IPS-18a (cell line): ENCODE results near the gene PHLDA3.
"Not testable (repeated sequence)": the region's sequence is repeated elsewhere in the genome, so short reads cannot be mapped to it uniquely, and the experiment has no call there.

Experiments
- H3K27ac ChIP-seq: one replicate; pipeline ENCODE4 v1.5.1; 2013; ENCODE audit warnings: low read length
- H3K27me3 ChIP-seq: one replicate; pipeline ENCODE4 v1.6.1; 2013; ENCODE audit warnings: mild to moderate bottlenecking, low read length; ENCODE audit not compliant: control insufficient read depth, insufficient read depth
- H3K36me3 ChIP-seq: one replicate; pipeline ENCODE4 v1.6.1; 2013; ENCODE audit warnings: low read depth, low read length; ENCODE audit not compliant: control insufficient read depth
- H3K4me1 ChIP-seq: one replicate; pipeline ENCODE4 v1.6.1; 2013; ENCODE audit warnings: low read depth, low read length; ENCODE audit not compliant: control insufficient read depth
- H3K4me3 ChIP-seq: one replicate; pipeline ENCODE4 v1.5.1; 2013; ENCODE audit warnings: low read length
- H3K9ac ChIP-seq: one replicate; pipeline ENCODE4 v1.6.1; 2013; ENCODE audit warnings: mild to moderate bottlenecking, low read length, moderate library complexity
- H3K9me3 ChIP-seq: one replicate; pipeline ENCODE4 v1.6.1; 2013; ENCODE audit warnings: low read depth, low read length; ENCODE audit not compliant: control insufficient read depth

Gene PHLDA3

GRCh38 chr1:201481761-201482493 is 12.9 kb upstream of the PHLDA3 start:
- Histone ChIP-seq H3K9me3 (no peaks in the 10 kb centered on the region), H3K27me3 (peaks cover 19% of the 10 kb centered on the region), H3K27ac (no peak overlapping the region), H3K4me1 (peaks cover 6% of the 10 kb centered on the region), H3K4me3 (peak overlapping the region; percentile 66), H3K9ac (no peak overlapping the region), H3K36me3 (no peaks in the 10 kb centered on the region)

- Histone ChIP-seq H3K36me3 (no peaks in the 10 kb centered on the region), H3K4me3 (peak overlapping the region; percentile 66), H3K27ac (no peak overlapping the region), H3K4me1 (peaks cover 6% of the 10 kb centered on the region), H3K27me3 (peaks cover 19% of the 10 kb centered on the region), H3K9ac (no peak overlapping the region), H3K9me3 (no peaks in the 10 kb centered on the region)
Measured at GRCh38 chr1:201481004-201481380, 12.0 kb upstream of the PHLDA3 start.

DNA sequence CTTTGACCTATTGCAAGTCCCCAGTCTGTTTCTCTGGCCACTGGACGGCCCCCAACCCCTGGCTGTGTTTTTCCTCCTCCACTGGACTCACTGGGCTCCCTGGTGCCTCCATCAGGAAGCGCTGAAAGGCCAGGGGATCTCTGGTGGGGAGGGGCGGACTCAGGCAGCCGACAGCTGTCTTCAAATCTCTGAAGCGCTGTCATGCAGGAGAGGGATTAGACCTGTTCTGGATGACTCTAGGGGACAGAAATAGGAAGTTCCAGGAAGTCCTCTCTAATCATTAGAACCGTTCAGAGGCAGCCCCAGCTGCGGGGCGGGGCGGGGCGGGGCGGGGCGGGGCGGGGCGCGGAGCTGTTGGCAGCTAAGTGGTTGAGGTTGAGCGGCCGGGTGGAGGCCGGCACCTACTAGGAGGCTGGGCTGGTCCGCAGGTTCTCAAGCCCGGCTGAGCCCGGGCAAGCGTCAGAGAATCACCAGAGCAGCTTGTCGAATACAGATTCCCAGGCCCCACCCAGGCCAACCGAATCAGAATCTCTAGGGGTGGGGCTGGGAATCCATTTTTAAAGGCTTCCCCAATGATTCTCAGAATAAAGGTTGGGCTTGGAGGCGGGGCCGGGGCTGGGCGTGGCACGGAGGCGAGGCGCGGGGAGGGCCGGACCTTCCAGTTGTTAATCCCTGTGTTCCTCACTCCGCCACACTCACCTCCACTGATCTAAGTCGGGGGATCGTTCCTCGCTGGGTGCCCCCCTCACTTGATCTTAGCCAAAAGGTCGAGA is 11.4 kb upstream of the PHLDA3 start:
- peaks cover 6% of the 10 kb centered on the region for H3K4me1 ChIP-seq
- H3K9me3 ChIP-seq: no peaks in the 10 kb centered on the region
- no peaks in the 10 kb centered on the region for H3K36me3 ChIP-seq
- H3K4me3 ChIP-seq: peak overlapping the region; percentile 66
- peaks cover 19% of the 10 kb centered on the region for H3K27me3 ChIP-seq
- H3K27ac ChIP-seq: no peak overlapping the region
- no peak overlapping the region for H3K9ac ChIP-seq

DNA sequence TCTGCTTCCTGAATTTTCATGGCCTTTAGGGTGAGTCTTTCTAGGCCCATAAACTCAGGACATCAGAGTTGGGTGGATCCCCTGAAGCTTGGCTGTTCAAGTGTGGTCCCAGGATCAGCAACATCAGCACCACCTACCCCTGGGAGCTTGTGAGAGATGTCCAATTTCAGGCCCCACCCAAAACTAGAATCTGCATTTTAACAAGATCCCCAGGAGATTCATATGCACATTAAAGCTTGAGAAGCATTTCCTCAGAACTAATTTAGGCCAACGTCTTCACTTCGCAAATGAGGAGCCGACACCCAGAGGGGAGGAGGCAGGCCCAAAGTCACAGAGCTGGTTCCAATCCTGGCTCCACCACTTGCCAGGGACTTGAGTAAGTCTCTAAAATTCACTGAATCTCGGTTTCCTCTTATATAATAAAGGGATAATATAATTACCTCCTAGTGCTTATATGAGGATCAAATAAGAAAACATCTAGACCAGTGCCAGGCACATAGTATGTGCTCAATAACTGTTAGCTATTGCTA is 10.3 kb upstream of the PHLDA3 start:
- Histone ChIP-seq H3K4me3 (no peak overlapping the region), H3K4me1 (peaks cover 6% of the 10 kb centered on the region), H3K27ac (no peak overlapping the region)

DNA sequence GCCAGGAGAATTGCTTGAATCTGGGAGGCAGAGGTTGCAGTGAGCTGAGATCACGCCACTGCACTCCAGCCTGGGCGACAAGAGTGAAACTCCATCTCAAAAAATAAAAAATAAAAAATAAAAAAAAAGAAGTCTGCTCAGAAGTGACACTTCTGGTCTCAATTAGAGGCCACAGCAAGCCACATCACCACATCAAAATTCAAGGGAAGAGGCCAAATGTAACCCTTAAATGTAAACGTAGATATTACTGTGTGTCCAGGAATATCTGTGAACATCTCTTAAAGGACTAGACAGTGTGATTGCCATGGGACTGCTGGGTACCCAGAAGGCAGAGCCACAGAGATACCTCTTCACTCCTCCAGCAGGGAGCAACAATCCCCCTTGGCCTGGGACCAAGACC is 9.7 kb upstream of the PHLDA3 start:
- not testable (repeated sequence) for H3K4me3 ChIP-seq, H3K36me3 ChIP-seq, H3K4me1 ChIP-seq, H3K9ac ChIP-seq, H3K9me3 ChIP-seq, H3K27ac ChIP-seq
- H3K27me3 ChIP-seq: peaks cover 19% of the 10 kb centered on the region

More for the DNA sequence above, 10.3 kb upstream of the PHLDA3 start:
- no peaks in the 10 kb centered on the region for H3K36me3 ChIP-seq
- no peaks in the 10 kb centered on the region for H3K9me3 ChIP-seq
- H3K9ac ChIP-seq: no peak overlapping the region
- H3K27me3 ChIP-seq: peaks cover 19% of the 10 kb centered on the region

DNA sequence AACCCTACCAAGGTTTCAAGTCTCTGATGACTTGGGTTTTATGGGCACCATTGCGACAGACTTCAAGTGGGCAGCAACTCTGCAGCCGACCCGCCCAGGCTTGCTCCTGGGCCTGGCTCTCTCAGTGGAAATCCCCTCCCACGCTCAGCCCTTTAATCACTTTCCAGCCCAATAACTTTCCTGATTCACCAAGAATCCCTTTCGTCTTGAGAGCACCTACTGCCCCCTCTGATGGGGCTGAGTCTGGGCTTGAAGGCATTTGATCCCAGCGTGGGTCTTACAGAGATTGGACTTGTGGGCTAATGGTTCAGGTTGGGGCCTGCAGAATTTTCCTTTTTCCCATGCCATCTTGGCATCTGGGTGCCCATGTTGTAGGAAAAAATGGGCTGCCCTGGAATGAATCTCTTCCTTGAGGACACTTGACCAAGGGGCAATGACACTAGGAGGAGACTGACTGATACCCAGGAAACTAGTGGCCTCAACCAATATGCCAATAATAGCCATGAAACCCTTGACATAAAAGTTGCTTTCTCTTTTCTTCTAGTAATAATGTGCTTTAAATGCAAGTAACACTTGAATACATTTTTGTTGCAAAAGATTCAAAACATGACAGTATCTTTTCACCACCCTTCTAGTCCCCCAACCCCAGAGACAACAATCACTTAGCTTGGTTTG is 7.8 kb upstream of the PHLDA3 start:
- Histone ChIP-seq H3K9ac (no peak overlapping the region), H3K4me3 (no peak overlapping the region), H3K4me1 (peaks cover 3% of the 10 kb centered on the region), H3K9me3 (no peaks in the 10 kb centered on the region), H3K27ac (no peak overlapping the region), H3K36me3 (no peaks in the 10 kb centered on the region), H3K27me3 (peaks cover 19% of the 10 kb centered on the region)

GRCh38 chr1:201475915-201476669 is 7.1 kb upstream of the PHLDA3 start:
- Histone ChIP-seq H3K27me3 (peaks cover 19% of the 10 kb centered on the region), H3K4me1 (peaks cover 3% of the 10 kb centered on the region), H3K9me3 (no peaks in the 10 kb centered on the region), H3K27ac (no peak overlapping the region), H3K4me3 (no peak overlapping the region), H3K36me3 (no peaks in the 10 kb centered on the region), H3K9ac (no peak overlapping the region)

- no peak overlapping the region for H3K9ac ChIP-seq
- H3K9me3 ChIP-seq: no peaks in the 10 kb centered on the region
- H3K27ac ChIP-seq: no peak overlapping the region
- H3K4me1 ChIP-seq: peaks cover 1% of the 10 kb centered on the region
- H3K27me3 ChIP-seq: peaks cover 23% of the 10 kb centered on the region
- no peak overlapping the region for H3K4me3 ChIP-seq
- H3K36me3 ChIP-seq: no peaks in the 10 kb centered on the region
Measured at GRCh38 chr1:201475130-201475529, 6.1 kb upstream of the PHLDA3 start.

DNA sequence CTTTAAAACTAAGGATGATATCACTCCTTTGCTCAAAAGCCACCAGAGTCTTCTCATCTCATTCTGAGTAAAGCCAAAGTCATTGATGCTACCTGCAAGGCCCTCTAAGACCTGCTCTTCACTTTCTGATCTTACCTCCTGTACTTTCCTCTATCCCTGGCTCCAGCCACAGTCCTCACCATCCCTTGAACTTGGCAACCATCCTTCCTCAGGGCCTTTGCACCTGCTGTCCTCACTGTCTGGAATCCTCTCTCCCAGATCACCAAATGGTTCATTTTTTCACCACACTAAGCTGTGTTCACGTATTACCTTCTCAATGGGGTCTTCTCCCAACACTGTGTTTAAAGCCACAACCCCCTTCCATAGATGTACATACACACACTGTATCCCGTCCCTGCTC is 4.3 kb upstream of the PHLDA3 start:
- H3K27ac ChIP-seq: no peak overlapping the region
- no peaks in the 10 kb centered on the region for H3K4me1 ChIP-seq
- no peaks in the 10 kb centered on the region for H3K9me3 ChIP-seq
- H3K9ac ChIP-seq: no peak overlapping the region
- H3K27me3 ChIP-seq: peaks cover 36% of the 10 kb centered on the region
- H3K4me3 ChIP-seq: no peak overlapping the region
- no peaks in the 10 kb centered on the region for H3K36me3 ChIP-seq

DNA sequence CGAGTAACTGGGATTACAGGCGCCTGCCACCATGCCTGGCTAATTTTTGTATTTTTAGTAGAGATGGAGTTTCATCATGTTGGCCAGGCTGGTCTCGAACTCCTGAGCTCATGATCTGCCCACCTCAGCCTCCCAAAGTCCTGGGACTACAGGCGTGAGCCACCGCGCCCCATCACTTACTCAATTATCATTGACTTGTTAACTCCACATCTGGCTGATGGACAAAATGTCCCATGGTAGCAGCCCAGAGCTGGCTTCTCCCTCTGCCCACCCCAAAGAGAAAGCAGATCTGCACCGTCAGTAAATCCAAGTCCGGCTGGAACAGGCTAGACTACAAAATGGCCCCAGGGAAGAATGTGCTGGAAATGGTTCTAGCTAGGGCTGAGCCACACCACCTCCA is 3.3 kb upstream of the PHLDA3 start:
- H3K9ac ChIP-seq, H3K27ac ChIP-seq, H3K4me3 ChIP-seq, H3K4me1 ChIP-seq, H3K9me3 ChIP-seq, H3K36me3 ChIP-seq: not testable (repeated sequence)
- peaks cover 44% of the 10 kb centered on the region for H3K27me3 ChIP-seq

GRCh38 chr1:201471772-201472171 is 2.8 kb upstream of the PHLDA3 start:
- Histone ChIP-seq H3K4me3 (no peak overlapping the region), H3K36me3 (no peaks in the 10 kb centered on the region), H3K9ac (no peak overlapping the region), H3K27me3 (peaks cover 44% of the 10 kb centered on the region), H3K4me1 (no peaks in the 10 kb centered on the region), H3K9me3 (no peaks in the 10 kb centered on the region), H3K27ac (no peak overlapping the region)
